K562 (cell line): ENCODE data around the gene GAB2. TPM values are rescaled to one million over a fixed set of nuclear protein-coding genes. Genes with fewer than 3 reads are reported as not detected.
A peak's percentile ranks its signal among the peaks of the same experiment; 100 is the strongest.

Experiments used
- CBX3 ChIP-seq, 2 experiments: IDR thresholded peaks; 1 replicate in 1 of 2; 2 replicates in 1 of 2; pipeline ENCODE4 v1.6.1; 2012; ENCODE audit warnings: inconsistent platforms in 2 of 2, low read length in 2 of 2, borderline replicate concordance in 1 of 2, control low read depth in 1 of 2
- FOS ChIP-seq: IDR thresholded peaks from 3 replicates; pipeline ENCODE4 v1.6.1; 2011; ENCODE audit not compliant: insufficient read length; ENCODE audit errors: extremely low read depth
- HBP1 ChIP-seq: fragments of 450-650 bp; formaldehyde crosslinking; IDR thresholded peaks from 2 replicates; pipeline ENCODE4 v1.4.0; 2022; ENCODE audit warnings: missing genetic modification characterization
- JUN ChIP-seq, 2 experiments: sonication (generic) in 1 of 2; formaldehyde crosslinking in 1 of 2; IDR thresholded peaks; 2 replicates each; pipeline versions ENCODE4 v1.6.1 to v1.8.0; 2012 to 2022; ENCODE audit warnings: borderline replicate concordance in 2 of 2, mild to moderate bottlenecking in 2 of 2, improper control_type of control experiment in 1 of 2, low read depth in 1 of 2, low read length in 1 of 2, missing genetic modification reagents in 1 of 2
- JUNB ChIP-seq: fragments of 450-650 bp; formaldehyde crosslinking; conservative IDR thresholded peaks from 2 replicates; pipeline ENCODE4 v1.4.0; 2020; ENCODE audit warnings: mild to moderate bottlenecking
- KDM4B ChIP-seq, 2 experiments: fragments of 450-650 bp in 1 of 2; sonication (generic) in 1 of 2; IDR thresholded peaks; 2 replicates each; pipeline ENCODE4 v1.6.1; 2016 to 2017; ENCODE audit warnings: borderline replicate concordance in 2 of 2, antibody characterized with exemption in 1 of 2, low read depth in 1 of 2, mild to moderate bottlenecking in 1 of 2
- MAFK ChIP-seq: IDR thresholded peaks from 2 replicates; pipeline ENCODE4 v1.6.1; 2011; ENCODE audit warnings: low read length, improper control_type of control experiment
- PML ChIP-seq: IDR thresholded peaks from 2 replicates; pipeline ENCODE4 v1.6.1; 2012; ENCODE audit warnings: low read length, inconsistent platforms
- SMARCE1 ChIP-seq: fragments of 450-650 bp; IDR thresholded peaks from 2 replicates; pipeline ENCODE4 v1.7.1; 2016; ENCODE audit warnings: mild to moderate bottlenecking
- STAT5B ChIP-seq: fragments of 250-450 bp; sonication (Bioruptor Pico); IDR thresholded peaks from 2 replicates; pipeline ENCODE4 v1.8.0; 2021; ENCODE audit warnings: mild to moderate bottlenecking, inconsistent platforms
- XRCC3 ChIP-seq: fragments of 450-650 bp; IDR thresholded peaks from 2 replicates; pipeline ENCODE4 v1.6.1; 2017; ENCODE audit warnings: mild to moderate bottlenecking, moderate library complexity
- ZBTB26 ChIP-seq: fragments of 450-650 bp; formaldehyde crosslinking; IDR thresholded peaks from 2 replicates; pipeline ENCODE4 v1.4.0; 2022; ENCODE audit warnings: missing genetic modification characterization
- ZNF134 ChIP-seq: fragments of 250-450 bp; sonication (Bioruptor Pico); conservative IDR thresholded peaks from 2 replicates; pipeline ENCODE4 v1.4.0; 2020
- ZNF197 ChIP-seq: fragments of 200-800 bp; sonication (Bioruptor generic); IDR thresholded peaks from 2 replicates; pipeline ENCODE4 v1.6.1; 2016; ENCODE audit warnings: low read depth, missing genetic modification characterization, missing compliant biosample characterization
- ZNF347 ChIP-seq: fragments of 450-650 bp; formaldehyde crosslinking; IDR thresholded peaks from 2 replicates; pipeline ENCODE4 v1.4.0; 2020; ENCODE audit warnings: low read depth, mild to moderate bottlenecking, moderate library complexity
- ZNF407 ChIP-seq: fragments of 450-650 bp; IDR thresholded peaks from 2 replicates; pipeline ENCODE4 v1.6.1; 2016; ENCODE audit warnings: low read depth
- ZNF785 ChIP-seq: fragments of 250-450 bp; sonication (Bioruptor Pico); IDR thresholded peaks from 2 replicates; pipeline ENCODE4 v1.4.0; 2020; ENCODE audit warnings: mild to moderate bottlenecking
- polyA plus RNA-seq, 8 experiments: library from polyadenylated mRNA; depleted of rRNA in 4 of 8; stranded (reverse) in 5 of 8; unstranded in 3 of 8; fragments of >200 nt; fragmentation: Nextera tagmentation in 2 of 8; fragmentation: Illumina TruSeq in 1 of 8; extraction: Ambion mirVana in 2 of 8; extraction: Trizol in 1 of 8; gene quantifications; 2 replicates each; pipeline versions ENCODE4 v1.2.1 to v1.2.3, GENCODE V29; 2011 to 2014; ENCODE audit warnings: inconsistent platforms in 1 of 8, missing spikeins in 1 of 8
- total RNA-seq, 7 experiments: library from RNA; depleted of rRNA in 6 of 7; stranded (reverse); fragments of >200 nt in 6 of 7; fragmentation: Illumina TruSeq in 2 of 7; extraction: Trizol in 2 of 7; gene quantifications; 2 replicates each; pipeline versions ENCODE4 v1.2.1 to v1.2.3, GENCODE V29; 2011 to 2021; ENCODE audit warnings: low replicate concordance in 1 of 7

Gene GAB2
- total and polyA plus RNA-seq, 9 of the 15 experiments (the other 6 are each of a cell fraction or from before 2014, with no cell fraction given): 2.3 to 35.2 (median 16.1) TPM

GRCh38 chr11:78290293-78291176, 127.1 kb downstream of the GAB2 start (continued):
- TF ChIP-seq HBP1 (no peak), MAFK (peak; percentile 38), JUN (IDR thresholded peaks at IDR 0.05; ENCODE audit: borderline replicate concordance, low read depth, low read length) (peak; percentile 92), JUN (CRISPR knock-in tag; IDR thresholded peaks at IDR 0.05; ENCODE audit: borderline replicate concordance) (0 out of 2 replicates have a peak, but pooled peaks have one; percentile 60), PML (peak; percentile 66; the same call in 1 of the 2 replicates), SMARCE1 (peak; percentile 78; the same call in 1 of the 2 replicates), ZNF407 (no peak), XRCC3 (no peak), ZNF197 (CRISPR knock-in tag) (peak; percentile 76), JUNB (0 out of 2 replicates have a peak, but pooled peaks have one; percentile 50), KDM4B (IDR thresholded peaks at IDR 0.05; ENCODE audit: borderline replicate concordance in 2 of 2, low read depth in 1 of 2) (no peak), ZNF785 (CRISPR knock-in tag) (no peak), ZNF134 (CRISPR knock-in tag) (no peak), ZNF347 (CRISPR knock-in tag) (no peak), CBX3 (IDR thresholded peaks at IDR 0.05; ENCODE audit: borderline replicate concordance in 1 of 2, low read length in 2 of 2) (peak in 1 of 2 experiments; percentile 95; a peak in 2 of 3 replicates), ZBTB26 (CRISPR knock-in tag) (no peak), FOS (no peak), STAT5B (CRISPR knock-in tag) (no peak)
